ENCODE data around the gene SLC22A4.

The SLC22A4 gene

GRCh38 chr5:132293992-132294727 is at the start of gene SLC22A4:
SLC22A4 (plus strand) TSS chr5:132294394; CDS start chr5:132294617, 223 bp downstream.
- DNase-seq (ENCODE audit: low read depth in 3 of 3) = peak; percentile 60 to 88 (median 69)

GRCh38 chr5:132245593-132245992 is 48.6 kb upstream of the SLC22A4 start:
- DNase-seq (ENCODE audit: low read depth in 3 of 3) = no peak

GRCh38 chr5:132246806-132247205 is 47.4 kb upstream of the SLC22A4 start:
- no peak for DNase-seq (ENCODE audit: low read depth in 3 of 3)

GRCh38 chr5:132250547-132250946 is 43.6 kb upstream of the SLC22A4 start:
- no peak for DNase-seq (ENCODE audit: low read depth in 3 of 3)

GRCh38 chr5:132251220-132251725 is 42.9 kb upstream of the SLC22A4 start:
- DNase-seq (ENCODE audit: low read depth in 3 of 3) = no peak

GRCh38 chr5:132253008-132253441 is 41.2 kb upstream of the SLC22A4 start:
- DNase-seq (ENCODE audit: low read depth in 3 of 3) = no peak

- no peak for DNase-seq (ENCODE audit: low read depth in 3 of 3)
These were observed 40.5 kb upstream of the SLC22A4 start for GRCh38 chr5:132253452-132254320.

- no peak for DNase-seq (ENCODE audit: low read depth in 3 of 3)
These were observed 39.7 kb upstream of the SLC22A4 start for GRCh38 chr5:132254321-132254977.

GRCh38 chr5:132256086-132256782 is 38.0 kb upstream of the SLC22A4 start:
- no peak for DNase-seq (ENCODE audit: low read depth in 3 of 3)

- DNase-seq (ENCODE audit: low read depth in 3 of 3) = no peak
These were observed 37.4 kb upstream of the SLC22A4 start for GRCh38 chr5:132256783-132257130.

- DNase-seq (ENCODE audit: low read depth in 3 of 3) = no peak
These were observed 36.8 kb upstream of the SLC22A4 start, which contains the start of gene PDLIM4 for GRCh38 chr5:132257131-132258101. PDLIM4 (plus strand) TSS chr5:132257696; CDS start chr5:132257735, 39 bp downstream.

GRCh38 chr5:132258102-132259068 is 35.8 kb upstream of the SLC22A4 start:
- no peak for DNase-seq (ENCODE audit: low read depth in 3 of 3)

- no peak for DNase-seq (ENCODE audit: low read depth in 3 of 3)
These were observed 34.9 kb upstream of the SLC22A4 start for GRCh38 chr5:132259069-132259851.

- DNase-seq (ENCODE audit: low read depth in 3 of 3) = no peak
These were observed 34.1 kb upstream of the SLC22A4 start for GRCh38 chr5:132260051-132260450.

GRCh38 chr5:132260714-132261551 is 33.3 kb upstream of the SLC22A4 start:
- peak in 1 of 3 experiments; percentile 51 for DNase-seq (ENCODE audit: low read depth in 3 of 3)

- no peak for DNase-seq (ENCODE audit: low read depth in 3 of 3)
These were observed 32.0 kb upstream of the SLC22A4 start for GRCh38 chr5:132261881-132262845.

Data from stimulated activated CD4-positive, alpha-beta T cell treated with anti-CD3 and anti-CD28 coated beads, TNF-alpha, amount 100 ng/mL, for 24 hours (primary cell).